NCI-H82 (cell line): ENCODE data around the gene ABHD8.
A peak's percentile ranks its signal among the peaks of the same experiment; 100 is the strongest.

Source experiments
- DNase-seq: peaks from one replicate; lab custom pipeline; 2025; lab: John Stamatoyannopoulos, UW

Gene ABHD8

DNA sequence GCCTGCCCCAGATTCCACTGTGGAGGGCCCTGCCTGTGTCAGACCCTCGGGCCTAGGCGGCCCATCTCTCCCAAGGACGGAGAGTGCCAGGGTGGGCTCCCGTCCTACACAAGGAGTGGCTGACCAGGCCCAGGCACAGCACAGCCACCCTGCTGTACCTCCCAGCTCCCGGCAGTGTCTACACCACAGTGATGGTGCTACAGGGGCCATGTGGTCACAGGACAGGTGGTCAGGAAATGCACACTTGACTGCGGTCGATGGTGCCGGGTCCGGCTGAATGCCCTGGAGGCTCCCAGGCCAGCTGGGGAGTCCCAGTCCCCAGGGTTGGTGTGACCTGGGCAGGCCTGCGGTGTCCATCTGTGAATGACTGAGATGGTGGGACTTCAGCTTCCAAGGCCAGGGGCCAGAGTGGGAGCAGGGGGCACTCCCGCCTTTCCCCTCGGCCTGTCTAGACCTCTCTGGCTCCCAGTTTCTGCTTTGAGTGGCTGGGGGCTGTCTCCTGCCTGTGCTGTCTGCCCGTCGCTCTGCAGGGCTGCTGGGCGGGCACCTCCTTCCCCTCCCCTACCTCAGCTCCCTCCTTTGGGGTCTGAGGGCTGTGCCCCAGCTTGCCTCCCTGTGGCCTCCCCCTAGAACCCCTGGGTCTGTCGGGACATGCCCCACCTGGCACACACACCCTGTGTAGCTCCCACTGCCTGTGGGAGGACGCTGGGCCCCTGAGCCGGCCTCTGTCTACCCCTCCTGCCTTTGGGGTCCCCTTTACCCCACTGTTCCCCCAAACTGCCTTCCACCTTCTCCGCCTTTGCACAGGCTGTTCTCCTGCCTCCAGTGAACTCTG, 18.6 kb upstream of the ABHD8 start:
- DNase-seq, result no peak

DNA sequence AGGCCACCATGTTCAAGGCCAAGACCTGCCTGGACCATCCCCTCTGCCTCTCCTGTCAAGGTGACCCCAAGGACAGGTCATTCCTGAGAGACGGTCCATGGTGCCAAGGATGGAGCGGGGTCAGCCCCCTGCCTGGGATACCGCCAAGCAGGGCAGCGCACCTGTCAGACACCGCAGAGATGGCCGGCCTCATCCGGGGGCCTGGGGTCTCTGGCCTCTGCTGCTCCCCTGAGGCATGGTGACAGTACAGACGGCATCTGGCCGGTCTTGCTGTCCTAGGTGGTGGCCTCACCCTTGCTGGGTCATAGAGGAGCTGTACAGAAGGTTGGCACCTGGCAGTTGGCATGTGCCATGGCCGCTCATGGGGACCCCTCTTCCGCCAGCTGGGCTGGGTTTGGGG, 17.2 kb upstream of the ABHD8 start:
- no peak for DNase-seq

DNA sequence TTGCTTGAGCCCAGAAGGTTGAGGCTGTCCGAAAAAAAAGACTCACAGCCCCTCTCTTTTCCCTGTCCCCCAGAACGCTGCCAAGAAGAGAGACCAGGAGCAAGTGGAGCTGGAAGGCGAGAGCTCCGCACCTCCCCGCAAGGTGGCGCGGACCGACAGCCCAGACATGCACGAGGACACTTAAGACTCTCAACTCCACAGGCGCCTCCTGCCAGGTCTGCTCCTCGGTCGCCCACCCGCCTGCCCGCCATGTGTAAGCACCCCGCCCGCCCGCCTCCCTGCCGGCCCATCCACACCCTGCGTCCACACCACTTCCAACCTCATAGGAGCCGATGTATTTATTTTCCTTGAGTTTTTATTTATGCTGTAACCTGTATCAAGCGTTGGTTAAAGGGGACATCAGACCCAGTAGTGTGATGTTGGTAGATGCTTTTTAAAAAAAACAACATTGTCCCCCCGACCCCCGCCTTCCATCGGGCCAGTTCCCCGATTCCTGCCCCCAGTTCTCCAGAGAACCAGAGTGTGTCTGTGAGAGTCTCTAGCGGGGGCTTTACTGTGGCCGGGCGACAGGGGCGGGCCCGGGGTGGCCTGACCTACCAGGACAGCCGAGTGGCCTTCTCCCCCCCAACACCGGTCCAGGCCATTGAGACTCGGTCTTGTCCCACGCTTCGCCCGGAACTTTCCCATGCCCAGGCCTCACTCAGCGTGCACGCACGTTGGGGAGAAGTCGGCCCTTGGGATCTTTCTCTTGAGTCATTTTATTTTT, 16.4 kb upstream of the ABHD8 start:
- DNase-seq, result no peak

DNA sequence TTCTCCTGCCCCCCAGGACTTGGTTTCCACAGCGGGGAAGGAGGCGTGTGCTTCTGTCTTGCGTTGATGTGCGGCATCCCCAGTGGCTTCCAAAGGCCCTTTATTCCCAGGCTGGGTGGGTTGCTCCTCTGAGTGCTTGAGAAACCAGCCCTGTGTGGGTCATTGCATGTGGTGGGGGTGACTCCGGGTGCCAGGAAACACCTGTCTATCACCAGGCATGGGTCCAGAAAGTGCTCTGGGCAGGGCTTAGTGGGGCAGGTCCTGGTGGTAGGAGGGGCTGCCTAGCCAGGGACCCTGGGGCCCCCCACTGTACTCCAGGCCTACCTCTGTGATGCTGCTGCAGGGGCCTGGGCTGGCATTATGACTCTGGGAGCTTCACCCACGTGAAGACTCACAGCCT, 15.7 kb upstream of the ABHD8 start:
- DNase-seq, result no peak

DNA sequence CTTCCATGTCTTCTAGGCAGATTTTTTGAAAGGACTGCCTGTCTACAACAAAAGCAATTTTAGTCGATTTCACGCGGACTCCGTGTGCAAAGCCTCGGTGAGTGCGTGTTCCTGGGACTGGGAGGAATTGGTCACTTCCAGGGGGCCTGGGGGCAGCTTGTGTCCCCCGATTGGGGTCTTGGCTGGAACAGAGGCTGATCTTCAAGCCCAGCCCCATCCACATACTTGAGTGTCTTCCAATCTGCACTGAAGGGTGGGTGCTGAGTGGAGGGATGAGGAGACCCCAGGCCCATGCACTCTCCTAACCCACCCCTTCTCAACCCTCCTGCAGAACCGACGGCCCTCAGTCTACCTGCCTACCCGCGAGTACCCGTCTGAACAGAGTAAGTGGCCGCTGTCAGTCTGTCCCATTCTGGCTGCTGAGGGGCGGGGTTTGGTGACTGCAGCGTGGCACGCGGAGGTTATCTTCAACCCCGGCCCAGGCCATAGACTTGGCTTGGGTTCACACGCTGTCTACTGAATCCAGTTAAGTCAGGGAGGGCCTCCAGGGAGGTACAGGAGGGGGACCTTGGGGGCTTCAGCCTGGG, 10.9 kb upstream of the ABHD8 start:
- DNase-seq, result no peak

DNA sequence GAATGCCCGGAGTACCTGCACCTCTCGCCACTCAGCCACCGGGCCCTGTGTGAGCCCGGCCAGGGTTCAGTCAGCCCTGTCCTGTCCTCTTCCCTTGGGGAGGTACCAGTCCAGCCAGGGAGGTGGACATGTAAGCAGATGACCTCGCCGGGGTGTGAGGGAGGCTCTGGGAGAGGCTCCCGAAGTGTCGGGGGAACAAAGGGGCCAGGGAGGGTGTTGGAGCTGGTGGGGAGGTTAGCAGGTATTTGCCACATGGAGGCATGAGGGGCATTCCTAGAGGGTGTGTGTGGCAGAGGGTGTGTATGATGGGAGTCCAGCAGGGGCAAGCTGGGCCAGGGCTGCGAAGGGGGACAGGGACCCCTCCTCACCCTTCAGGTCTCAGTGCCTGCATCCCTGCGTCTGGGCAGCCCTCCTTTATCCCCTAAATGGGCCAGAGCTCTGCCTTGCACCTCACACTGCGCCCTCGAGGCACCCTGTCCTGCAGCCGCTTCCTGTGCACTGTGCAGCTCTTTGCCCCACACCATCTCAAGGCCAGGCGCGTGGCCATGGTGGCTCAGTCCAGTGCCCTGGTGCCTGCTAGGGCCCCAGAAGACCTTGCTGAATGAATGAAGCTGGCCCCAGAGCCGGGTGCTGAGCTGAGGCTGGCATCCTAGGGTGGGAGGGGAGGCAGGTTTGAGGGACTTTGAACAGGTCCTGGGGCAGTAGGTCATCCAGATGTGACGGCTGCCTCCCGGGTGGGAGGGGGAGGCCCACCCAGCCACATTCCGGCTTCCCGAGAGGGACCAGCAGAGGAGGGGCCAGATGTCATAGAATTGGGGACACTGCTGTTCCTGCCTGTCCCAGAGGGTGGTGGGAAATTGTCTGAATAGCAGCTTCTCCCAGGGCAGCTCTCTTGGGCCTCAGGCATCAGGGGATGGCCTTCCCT, 9.2 kb upstream of the ABHD8 start:
- no peak for DNase-seq

DNA sequence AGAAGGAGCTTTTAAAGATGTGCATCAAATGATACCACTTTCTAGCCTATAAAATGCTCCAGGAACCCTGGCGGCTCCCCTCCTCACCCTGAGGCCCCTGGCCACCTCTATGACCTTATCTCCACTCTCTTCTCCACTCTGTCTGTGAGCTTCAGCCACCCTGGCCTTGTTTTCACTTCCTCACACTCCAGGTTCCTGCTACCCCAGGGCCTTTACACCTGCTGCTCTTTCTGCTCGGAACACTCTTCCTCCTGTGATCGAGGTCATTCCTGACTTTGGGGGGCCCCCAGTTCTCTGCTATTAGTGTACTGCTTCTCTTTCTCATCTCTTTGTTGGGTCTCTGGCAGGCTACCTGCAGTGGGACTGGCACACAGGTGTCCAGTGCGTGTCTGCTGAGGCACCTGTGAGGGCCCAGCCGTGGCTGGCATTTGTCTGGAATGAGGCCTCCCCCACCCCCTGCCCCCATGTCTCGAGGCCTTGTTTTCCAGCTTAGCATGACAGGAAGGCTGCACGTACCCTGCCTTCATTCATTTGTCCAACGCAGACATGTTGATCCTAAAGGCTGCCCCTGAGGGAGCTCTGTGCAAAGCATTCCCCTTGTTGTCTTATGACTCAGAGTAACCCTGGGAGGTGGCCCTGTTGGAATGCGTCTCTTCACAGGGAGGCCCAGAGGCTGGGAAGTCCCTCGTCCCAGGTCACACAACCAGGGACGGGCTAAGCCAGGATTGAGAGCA, 8.4 kb upstream of the ABHD8 start:
- no peak for DNase-seq

DNA sequence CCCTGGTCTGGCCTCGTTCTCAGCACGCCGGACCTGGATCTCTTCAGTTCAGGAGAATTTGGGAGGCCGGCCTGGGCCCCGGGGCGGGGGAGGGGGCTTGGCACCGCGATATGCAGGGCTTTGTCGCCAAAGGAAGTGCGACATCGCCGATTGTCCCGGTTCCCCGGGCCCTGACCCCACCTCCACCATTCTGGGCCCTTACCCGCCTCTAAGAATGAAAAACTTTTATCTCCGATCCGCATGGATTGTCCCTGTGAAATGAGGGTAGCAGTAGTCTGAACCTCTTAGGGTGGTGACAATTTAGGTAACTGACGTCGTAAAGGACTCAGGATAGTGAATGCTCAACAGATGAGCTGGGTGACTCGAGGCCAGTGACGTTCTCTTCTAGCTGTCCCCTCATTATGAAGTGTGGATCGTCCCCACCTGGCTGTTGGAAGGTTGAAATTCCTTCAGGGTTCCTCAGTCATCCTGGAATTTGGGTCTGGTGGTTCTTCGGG, 6.8 kb upstream of the ABHD8 start:
- DNase-seq, result no peak

DNA sequence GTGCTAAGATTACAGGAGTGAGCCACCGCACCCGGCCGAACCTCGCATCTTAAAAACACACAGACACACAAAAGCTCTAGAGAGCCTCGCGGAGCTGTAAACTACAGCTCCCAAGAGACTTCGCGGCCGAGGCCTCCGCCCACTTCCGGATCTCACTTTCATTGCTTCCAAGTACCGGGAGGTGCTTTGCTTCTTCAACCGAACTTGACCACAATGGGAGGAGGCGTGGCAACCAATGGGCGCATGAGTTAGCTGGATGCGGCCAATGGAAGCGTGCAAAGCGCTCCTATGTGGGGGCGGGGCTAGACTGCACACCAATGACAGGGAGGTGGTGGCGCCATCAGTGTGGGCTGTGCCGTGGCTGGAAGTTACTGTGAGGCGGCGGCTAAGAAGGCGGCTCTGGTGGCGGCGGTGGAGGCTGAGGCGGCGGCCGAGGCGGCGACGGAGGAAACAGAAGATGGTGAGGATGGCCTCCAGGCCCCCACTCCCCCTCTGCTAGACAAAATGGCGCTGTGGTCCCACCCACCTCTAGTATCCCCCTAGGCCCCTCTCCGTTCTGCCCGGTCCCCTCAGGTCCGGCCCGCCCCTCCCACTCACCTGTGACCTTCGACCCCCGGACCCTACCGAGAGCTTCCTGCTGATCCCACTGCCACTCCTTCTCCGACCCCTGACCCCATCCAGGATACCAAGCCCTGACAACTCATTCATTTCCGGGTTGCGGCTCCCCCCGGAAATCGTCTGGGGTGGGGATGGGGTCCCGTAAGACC, 6.2 kb upstream of the ABHD8 start, which contains the start of gene DDA1:
DDA1 (plus strand) TSS at position 366 of the 767 bp plus-strand sequence; CDS start at position 458, 92 bp downstream.
- peak; percentile 100 for DNase-seq

DNA sequence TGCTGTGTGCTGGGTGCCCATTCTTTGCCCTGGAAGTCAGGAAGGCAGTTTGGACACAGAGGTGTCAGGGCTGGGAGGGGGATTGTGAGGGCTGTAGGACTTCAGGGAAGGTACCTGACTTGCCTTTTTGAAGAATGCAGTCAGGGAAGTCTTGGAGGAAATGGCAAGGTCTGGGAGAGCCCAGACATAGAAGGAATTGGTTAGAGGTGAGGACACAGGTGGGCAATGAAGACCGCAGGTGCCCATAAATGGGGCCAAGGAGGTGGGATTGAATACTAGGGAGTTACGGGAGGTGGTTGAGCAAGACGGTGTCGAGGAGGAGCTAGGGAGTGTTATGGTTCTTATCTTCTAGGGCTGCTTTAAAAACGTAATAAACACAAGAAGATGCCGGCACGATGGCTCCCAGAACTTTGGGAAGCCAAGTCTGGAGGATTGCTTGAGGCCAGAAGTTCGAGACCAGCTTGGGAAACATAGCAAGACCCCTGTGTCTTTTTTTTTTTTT, 4.7 kb upstream of the ABHD8 start:
- DNase-seq, result no peak

DNA sequence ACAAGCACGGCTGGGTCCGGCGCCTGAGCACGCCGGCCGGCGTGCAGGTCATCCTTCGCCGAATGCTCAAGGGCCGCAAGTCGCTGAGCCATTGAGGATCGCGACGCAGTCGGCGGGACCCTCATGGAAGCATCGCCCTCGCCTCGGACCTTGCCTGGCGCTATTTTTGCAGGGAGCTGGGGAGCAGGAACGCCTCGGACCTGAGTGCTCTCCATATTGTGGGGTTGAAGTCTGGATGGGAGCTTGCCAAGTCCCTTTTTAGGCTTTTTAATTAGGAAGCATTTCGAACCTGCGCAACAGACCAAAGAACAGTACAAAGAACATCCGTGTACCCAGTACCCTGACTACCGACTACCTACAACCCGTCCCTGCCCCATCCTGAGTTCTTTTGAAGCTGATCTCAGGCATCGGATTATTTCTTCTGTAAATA, 3.1 kb upstream of the ABHD8 start:
- DNase-seq, result peak; percentile 71

DNA sequence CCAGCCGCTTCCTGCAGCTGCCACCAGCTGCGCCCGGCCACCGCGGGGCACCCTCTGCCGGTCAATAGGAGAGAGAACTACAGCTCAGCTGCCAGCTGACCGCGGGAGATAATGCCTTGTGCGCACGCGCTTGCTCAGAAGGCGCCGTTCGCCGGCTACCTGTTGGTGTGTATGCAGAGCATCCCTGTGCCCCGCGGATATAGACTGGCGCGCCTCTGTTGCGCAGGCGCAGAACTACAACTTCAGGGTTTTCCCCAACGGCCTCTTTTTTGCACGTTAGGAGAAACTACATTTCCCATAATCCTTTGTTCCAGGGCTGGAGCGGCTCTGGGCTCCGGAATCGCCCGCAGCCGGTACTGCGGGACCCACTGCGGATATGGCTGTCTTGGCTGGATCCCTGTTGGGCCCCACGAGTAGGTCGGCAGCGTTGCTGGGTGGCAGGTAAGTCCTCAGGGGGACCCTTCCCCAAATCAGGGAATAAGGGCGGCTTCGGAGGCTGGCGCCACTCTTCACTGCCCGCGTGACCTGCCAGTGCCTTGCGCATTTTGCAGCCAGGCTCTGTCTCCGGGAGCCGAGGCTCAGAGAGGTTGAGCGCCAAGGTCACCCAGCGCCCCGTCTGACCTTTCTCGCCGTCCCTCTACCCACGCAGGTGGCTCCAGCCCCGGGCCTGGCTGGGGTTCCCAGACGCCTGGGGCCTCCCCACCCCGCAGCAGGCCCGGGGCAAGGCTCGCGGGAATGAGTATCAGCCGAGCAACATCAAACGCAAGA, 2.5 kb upstream of the ABHD8 start, which contains the start of gene MRPL34:
MRPL34 (plus strand) TSS at position 356 of the 768 bp plus-strand sequence; CDS start at position 377, 21 bp downstream.
- DNase-seq, result peak; percentile 100

DNA sequence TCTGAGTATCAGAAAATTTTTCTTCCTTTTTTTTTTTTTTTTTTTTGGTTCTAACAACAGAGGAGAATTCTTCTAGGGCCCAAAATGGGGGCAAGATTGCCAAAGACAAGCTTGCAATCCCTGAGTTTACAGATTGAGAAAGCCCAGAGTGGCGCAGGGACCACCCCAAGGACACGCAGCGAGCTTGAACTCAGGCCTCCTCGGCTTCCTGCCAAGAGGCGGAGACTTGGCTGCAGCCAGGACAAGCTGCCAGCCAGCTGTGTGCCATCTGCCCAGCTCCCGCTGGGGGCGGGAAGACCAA, 1.9 kb upstream of the ABHD8 start:
- DNase-seq, result no peak

DNA sequence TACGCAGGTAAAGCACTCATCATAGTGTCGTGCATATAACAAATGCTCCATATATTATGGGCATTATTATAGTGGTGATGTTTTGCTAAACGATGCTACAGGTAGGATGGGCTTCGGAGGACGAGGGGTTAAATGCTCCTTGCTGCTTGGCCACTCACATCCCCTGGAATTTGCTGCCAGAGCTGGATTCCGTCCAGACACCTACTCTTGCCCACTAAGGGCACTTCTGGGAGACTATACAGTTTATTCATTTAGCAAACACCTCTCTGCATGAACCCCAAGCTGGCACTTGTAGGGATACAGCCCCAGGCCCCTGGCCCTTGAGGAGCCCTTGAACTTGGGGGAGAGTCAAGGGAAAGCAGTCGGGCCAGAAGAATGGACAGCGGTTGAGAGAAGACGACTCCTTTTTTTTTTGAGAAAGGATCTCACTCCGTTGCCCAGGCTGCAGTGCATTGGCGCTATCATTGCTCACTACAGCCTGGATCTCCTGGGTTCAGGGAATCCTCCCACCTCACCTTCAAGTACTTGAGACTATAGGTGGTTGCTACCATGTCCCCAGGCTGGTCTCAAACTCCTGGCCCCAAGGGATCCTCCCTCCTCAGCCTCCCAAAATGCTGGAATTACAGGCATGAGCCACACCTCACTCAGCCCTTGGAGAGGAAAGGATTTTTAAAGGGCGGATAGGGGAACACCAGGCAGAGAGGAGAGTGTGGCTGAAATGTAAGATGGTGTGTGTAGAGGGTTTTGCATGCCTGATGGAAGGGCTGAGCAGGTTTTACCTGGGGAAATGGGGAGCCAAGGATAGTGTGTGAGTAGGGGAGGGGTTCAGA, 1.4 kb upstream of the ABHD8 start:
- no peak for DNase-seq

DNA sequence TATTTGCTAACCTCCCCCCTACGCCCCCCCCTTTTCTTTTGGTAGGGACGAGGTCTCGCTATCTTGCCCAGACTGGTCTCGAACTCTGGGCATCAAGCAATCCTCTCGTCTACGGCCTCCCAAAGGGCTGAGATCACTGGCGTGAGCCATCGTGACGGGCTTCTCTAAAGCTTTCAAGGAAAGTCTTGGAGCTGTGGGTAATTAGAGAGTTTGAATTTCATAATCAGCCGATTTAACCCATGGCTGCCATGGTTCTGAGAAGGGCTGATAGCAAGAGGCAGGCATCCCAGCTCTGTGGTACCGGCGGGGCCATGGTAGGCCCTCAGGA, 679 bp upstream of the ABHD8 start:
- DNase-seq, result no peak

DNA sequence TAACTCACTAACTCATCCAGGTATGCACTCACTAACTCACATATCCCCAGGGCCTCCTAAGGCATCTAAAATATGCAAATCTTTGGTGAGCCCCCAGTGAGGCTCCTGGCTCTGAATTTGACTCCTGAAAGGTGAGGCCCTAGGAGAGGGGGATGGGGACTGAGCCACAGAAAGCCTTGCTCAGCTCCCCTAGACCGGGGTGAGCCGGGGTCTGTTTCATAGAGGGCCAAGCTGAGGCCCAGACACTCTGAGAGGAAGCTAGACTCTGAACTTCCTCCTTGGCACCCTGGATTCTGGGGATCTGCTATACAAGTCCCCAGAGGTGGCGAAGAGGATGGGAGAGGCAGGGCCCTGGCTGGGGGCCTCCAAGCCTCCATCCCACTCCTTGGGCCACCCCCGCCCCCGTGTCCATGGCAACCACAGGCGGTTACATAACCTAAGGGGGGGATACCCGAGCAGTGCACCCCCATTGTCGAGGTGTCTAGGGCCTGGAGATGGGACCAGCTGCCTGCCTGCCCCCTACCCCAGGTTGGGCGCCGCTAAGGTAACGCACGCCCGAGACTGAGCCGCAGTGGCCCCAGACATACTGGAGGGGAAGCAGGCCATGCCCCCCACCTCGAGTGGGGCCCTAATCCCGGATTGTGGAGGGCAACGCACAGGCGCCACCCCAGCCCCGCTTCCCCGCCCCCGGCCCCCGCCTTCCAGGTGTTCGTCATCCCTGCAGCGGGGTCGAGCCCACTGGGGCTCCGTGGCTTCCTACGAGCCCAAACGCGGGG, 646 bp downstream of the ABHD8 start:
- peak; percentile 75 for DNase-seq

DNA sequence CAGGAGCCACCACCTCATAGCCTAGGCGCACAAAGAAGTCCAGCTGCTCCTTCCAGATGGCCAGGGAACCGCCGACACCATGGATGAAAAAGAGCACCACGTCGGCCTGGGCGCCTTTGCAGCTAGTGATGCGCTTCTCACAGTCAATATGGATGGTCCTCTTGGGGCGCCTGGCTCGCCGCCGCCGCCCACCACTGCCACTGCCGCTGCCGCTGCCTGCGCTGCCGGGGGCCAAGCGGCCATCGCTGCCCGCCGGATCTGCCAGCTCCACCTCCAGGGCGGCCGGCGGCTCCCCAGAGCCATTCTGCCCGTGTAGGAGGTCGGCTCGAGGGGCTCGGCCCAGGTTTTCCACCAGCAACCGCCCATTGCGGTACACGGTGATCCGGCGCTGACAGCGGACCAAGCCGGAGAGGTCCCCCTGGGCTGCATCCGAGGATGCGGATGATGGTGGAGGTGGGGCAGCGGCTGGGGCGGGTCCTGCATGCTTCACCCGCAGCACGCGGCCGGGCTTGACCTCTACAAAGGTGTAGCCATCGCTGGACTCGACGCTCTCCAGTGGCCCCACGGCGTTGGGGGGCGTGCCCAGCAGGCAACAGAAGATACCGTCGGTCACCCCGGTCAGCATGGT, 2.1 kb downstream of the ABHD8 start:
- no peak for DNase-seq
